SH-SY5Y (cell line): ENCODE measurements around the gene MAPK9.

Experiments
- GATA2 ChIP-seq: IDR thresholded peaks from 2 replicates; pipeline ENCODE4 v1.6.1; 2011; ENCODE audit warnings: mild to moderate bottlenecking, low read depth, low read length
- GATA3 ChIP-seq: IDR thresholded peaks from 2 replicates; pipeline ENCODE4 v1.6.1; 2011; ENCODE audit warnings: low read depth, mild to moderate bottlenecking, low read length, moderate library complexity

DNA sequence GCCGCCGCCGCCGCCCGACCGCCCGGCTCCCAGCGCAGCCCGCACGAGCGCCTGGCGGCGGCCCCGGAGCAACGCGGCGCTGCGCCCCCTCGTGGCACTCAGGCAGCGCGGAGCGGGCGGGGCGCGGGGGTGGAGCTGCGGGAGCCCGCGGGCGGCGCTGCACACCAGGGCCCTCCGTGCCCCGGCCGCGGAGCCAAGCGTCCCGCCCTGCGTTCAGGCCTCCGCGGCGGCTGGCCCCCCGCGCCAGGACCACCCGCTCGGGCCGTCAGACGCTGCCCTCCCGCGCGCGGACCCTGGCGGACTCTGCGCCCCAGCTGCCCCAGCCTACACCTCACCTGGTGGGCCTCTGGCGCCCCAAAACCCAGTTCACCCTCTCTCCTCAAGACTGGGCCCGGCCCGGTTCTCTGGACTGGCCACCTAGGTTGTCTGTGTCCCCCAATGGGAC, 82.7 kb downstream of the MAPK9 start, which contains the start of gene RASGEF1C:
- no peak for TF ChIP-seq GATA2
- no peak for TF ChIP-seq GATA3
